Measurements from ENCODE around the gene DTNBP1.
A peak's percentile ranks its signal among the peaks of the same experiment; 100 is the strongest.
"Not testable (repeated sequence)": the region's sequence is repeated elsewhere in the genome, so short reads cannot be mapped to it uniquely, and the experiment has no call there.

DTNBP1 gene

DNA sequence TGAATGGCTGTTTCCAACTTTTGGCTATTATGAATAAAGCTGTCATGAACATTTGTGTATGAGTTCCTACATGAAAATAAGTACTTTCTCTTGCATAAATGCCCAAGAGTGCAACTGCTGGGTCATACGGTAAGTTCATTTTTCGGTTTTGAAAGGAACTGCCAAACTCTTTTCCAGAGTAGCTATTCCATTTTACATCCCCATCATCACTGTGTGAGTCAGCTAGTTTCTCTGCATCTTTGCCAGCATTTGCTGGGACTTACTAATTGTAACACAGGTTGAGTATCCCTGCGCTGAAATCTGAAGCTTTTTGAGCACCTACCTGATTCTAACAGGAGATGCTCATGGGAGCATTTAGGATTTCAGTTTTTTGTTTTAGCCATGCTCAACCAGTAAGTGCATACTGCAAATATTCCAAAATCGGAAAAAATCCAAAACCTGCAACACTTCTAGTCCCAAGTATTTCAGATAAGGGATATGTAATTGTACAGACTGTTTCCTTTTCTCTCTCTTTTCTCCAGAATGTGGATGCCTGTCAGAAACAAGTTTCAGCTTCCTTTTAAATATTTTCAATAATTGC, 118.4 kb downstream of the DTNBP1 start:
- peak; percentile 37 for DNase-seq (ENCODE audit: low read depth, low spot score)
- H3K4me3 ChIP-seq (ENCODE audit: low read depth, low read length): no peak overlapping the region
- in situ Hi-C loops (cut with HindIII; ENCODE audit: low sequenced_read_pairs): no loop called here
- no peak for TF ChIP-seq CTCF (IDR thresholded peaks at IDR 0.05; ENCODE audit: low read depth, low read length)

DNA sequence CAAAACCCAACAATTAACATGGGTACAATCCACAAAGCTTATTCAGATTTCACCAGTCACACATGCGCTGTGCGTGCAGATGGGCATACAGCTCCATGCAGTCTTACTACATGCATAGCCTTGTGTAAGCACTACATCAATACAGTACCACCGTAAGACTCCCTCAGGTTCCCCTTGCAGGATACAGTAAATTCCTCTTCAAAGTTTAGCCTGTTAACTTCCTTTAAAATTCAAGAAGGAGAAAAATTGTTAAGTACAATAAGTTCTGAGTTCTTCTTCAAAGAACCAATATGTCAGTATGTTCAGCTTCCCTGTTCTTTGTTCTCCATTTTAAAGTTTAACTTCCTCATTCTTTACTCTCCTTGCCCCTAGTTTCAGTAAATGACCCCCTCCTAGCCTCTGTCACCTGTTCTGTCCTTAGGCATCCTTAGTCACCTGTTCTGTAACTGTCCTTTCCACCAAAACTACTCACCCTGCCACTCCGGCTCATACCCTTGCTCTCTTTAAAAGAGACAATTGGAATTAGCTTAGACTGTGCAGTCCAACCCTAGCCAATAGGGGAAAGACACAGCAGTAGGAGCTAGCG, 119.4 kb downstream of the DTNBP1 start:
- DNase-seq (ENCODE audit: low read depth, low spot score); in situ Hi-C loops (cut with HindIII; ENCODE audit: low sequenced_read_pairs); H3K4me3 ChIP-seq (ENCODE audit: low read depth, low read length): not testable (repeated sequence)

DNA sequence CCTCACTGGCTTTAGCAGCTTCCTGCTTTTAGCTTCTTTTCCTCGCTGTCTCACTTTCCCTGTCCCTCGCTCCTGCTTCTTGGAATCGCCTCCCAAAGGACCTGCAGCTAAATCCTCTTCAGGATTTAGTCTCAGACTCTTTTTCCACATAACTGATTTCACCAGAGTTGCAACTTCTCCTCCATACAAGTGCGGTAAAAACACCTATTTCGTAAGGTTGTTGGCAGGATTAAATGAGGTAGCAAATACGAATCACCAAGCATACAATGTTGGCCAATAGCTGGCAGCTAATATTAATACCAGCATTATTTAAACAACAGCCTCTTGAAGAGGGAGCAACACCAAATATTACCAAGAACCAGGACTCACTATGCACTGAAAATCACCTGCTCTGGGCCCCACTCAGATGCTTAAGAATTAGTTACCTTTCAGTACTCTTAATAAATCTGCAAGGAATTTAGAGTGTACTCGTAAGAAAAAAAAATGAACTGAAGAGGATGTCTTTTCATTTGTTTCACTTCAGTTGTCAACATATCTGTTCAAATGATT, 123.0 kb downstream of the DTNBP1 start:
- in situ Hi-C loops (cut with HindIII; ENCODE audit: low sequenced_read_pairs): no loop called here
- no peak for TF ChIP-seq CTCF (IDR thresholded peaks at IDR 0.05; ENCODE audit: low read depth, low read length)
- DNase-seq (ENCODE audit: low read depth, low spot score): no peak
- no peak overlapping the region for H3K4me3 ChIP-seq (ENCODE audit: low read depth, low read length)

DNA sequence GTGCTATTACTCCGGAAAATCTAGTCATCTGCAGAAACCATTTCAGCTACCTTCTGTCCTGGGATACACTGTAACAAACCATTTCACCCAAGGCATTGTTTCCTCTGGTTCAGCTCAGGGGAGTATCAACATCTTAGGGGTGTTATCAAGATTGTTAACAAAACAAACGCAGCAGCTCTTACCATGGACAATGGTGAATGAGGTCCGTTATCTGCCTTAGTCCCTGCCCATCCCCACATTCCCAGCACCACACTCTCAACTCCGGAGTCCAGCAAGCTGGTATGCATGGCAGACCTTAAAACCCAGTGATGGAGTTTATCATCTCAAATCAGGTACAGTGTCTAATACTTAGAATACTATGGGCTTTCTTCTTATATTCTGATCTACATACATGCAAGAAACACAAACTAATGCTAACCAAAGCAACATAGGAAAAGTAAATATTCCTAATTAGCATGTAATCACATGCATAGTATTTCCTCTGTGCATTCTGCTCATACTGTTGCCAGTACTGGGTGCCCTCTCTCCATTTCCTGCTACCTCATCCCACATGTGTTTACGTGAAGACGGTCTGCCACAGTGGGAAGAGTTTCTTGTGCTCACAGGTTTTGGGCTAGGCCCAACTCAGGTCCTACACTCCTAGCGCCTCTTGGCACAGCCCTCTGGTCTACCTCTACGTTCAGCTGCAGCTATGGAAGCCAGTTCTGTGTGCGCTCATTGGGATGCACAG, 123.9 kb downstream of the DTNBP1 start:
- no peak for DNase-seq (ENCODE audit: low read depth, low spot score)
- no peak overlapping the region for H3K4me3 ChIP-seq (ENCODE audit: low read depth, low read length)
- in situ Hi-C loops (cut with HindIII; ENCODE audit: low sequenced_read_pairs): no loop called here
- TF ChIP-seq CTCF (IDR thresholded peaks at IDR 0.05; ENCODE audit: low read depth, low read length): no peak

GRCh38 chr6:15538106-15538505, 124.7 kb downstream of the DTNBP1 start:
- in situ Hi-C loops (cut with HindIII; ENCODE audit: low sequenced_read_pairs): no loop called here
- TF ChIP-seq CTCF (IDR thresholded peaks at IDR 0.05; ENCODE audit: low read depth, low read length): no peak
- H3K4me3 ChIP-seq (ENCODE audit: low read depth, low read length): no peak overlapping the region
- no peak for DNase-seq (ENCODE audit: low read depth, low spot score)

DNA sequence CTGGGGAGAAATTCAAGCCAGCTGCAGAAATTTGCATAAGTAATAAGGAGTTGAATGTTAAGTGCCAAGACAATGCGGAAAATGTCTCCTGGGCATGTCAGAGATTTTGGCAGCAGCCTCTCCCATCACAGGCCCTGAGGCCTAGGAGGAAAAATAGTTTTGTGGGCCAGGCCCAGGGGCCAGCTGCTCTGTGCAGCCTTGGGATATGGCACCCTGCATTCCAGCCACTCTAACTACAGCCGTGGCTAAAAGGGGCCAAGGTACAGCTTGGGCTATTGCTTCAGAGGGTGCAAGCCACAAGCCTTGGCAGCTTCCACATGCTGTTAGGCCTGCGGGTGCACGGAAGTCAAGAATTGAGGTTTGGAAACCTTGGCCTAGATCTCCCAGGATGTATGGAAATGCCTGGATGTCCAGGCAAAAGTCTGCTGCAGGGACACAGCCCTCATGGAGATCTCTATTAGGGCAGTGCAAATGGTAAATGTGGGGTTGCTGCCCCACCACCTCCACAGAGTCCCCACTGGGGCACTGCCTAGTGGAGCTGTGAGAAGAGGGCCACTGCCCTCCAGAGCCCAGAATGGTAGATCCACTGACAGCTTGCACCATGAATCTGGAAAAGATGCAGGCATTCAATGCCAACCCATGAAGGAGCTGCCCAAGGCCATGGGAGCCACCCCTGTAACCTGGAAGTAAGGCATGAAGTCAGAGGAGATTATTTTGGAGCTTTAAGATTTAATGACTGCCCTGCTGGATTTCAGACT, 126.5 kb downstream of the DTNBP1 start:
- in situ Hi-C loops (cut with HindIII; ENCODE audit: low sequenced_read_pairs): no loop called here
- no peak for TF ChIP-seq CTCF (IDR thresholded peaks at IDR 0.05; ENCODE audit: low read depth, low read length)
- no peak overlapping the region for H3K4me3 ChIP-seq (ENCODE audit: low read depth, low read length)
- DNase-seq (ENCODE audit: low read depth, low spot score): no peak
